Cardiac muscle cell (in vitro differentiated cells and primary cell): ENCODE measurements around the gene SNX2. TPM values are rescaled to one million over a fixed set of nuclear protein-coding genes. Genes with fewer than 3 reads are reported as not detected.

Experiments
- DNase-seq, 2 donors: peaks; one replicate each; pipeline versions ENCODE4 v3.0.0 to v3.0.0-alpha.2; 2010 to 2017; ENCODE audit warnings: low read depth in 1 of 2, low spot score in 1 of 2
- H3K27ac ChIP-seq: fragments of 200-600 bp; sonication (generic); 2 replicates; pipeline ENCODE4 v1.5.1; 2016
- H3K27me3 ChIP-seq: fragments of 200-600 bp; sonication (generic); 2 replicates; pipeline ENCODE4 v1.6.0; 2016; ENCODE audit warnings: control low read depth
- H3K36me3 ChIP-seq: fragments of 200-600 bp; sonication (generic); 2 replicates; pipeline ENCODE4 v1.5.1; 2016; ENCODE audit warnings: control low read depth
- H3K4me1 ChIP-seq: fragments of 200-600 bp; sonication (generic); 2 replicates; pipeline ENCODE4 v1.8.1; 2017; ENCODE audit warnings: low read depth, mild to moderate bottlenecking, mixed run types
- H3K4me3 ChIP-seq: fragments of 200-600 bp; sonication (generic); 2 replicates; pipeline ENCODE4 v1.5.1; 2016; ENCODE audit warnings: mild to moderate bottlenecking
- H3K9me3 ChIP-seq: fragments of 200-600 bp; sonication (generic); 2 replicates; pipeline ENCODE4 v1.5.1; 2017; ENCODE audit warnings: low read depth, mild to moderate bottlenecking, control low read depth
- polyA plus RNA-seq: library from polyadenylated mRNA; unstranded; fragments of >200 nt; fragmentation: Nextera tagmentation; extraction: Ambion mirVana; gene quantifications from 2 replicates; pipeline ENCODE4 v1.2.1, GENCODE V29; 2016
- total RNA-seq: library from RNA; depleted of rRNA; stranded (reverse); fragments of >200 nt; gene quantifications from 2 replicates; pipeline ENCODE4 v1.2.3, GENCODE V29; 2016
- TF ChIP-seq, protein P1 (sequence below): IDR thresholded peaks from 2 replicates; pipeline ENCODE4 v1.5.1; 2012; ENCODE audit warnings: low read depth, mild to moderate bottlenecking, low read length

Gene SNX2
- total and polyA plus RNA-seq, 2 experiments from 2014 or later, result 26.9 to 49.3 TPM

- TF ChIP-seq, protein P1, sequence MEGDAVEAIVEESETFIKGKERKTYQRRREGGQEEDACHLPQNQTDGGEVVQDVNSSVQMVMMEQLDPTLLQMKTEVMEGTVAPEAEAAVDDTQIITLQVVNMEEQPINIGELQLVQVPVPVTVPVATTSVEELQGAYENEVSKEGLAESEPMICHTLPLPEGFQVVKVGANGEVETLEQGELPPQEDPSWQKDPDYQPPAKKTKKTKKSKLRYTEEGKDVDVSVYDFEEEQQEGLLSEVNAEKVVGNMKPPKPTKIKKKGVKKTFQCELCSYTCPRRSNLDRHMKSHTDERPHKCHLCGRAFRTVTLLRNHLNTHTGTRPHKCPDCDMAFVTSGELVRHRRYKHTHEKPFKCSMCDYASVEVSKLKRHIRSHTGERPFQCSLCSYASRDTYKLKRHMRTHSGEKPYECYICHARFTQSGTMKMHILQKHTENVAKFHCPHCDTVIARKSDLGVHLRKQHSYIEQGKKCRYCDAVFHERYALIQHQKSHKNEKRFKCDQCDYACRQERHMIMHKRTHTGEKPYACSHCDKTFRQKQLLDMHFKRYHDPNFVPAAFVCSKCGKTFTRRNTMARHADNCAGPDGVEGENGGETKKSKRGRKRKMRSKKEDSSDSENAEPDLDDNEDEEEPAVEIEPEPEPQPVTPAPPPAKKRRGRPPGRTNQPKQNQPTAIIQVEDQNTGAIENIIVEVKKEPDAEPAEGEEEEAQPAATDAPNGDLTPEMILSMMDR, result no peak
- Histone ChIP-seq H3K4me3 (no peak overlapping the region), H3K27me3 (no peaks in the 10 kb centered on the region), H3K4me1 (peaks cover 14% of the 10 kb centered on the region), H3K36me3 (no peaks in the 10 kb centered on the region), H3K27ac (no peak overlapping the region), H3K9me3 (no peaks in the 10 kb centered on the region)
- DNase-seq, result no peak
Measured at GRCh38 chr5:122773619-122774018, 1.3 kb upstream of the SNX2 start.

GRCh38 chr5:122774519-122774860, 390 bp upstream of the SNX2 start:
- H3K9me3 ChIP-seq, result no peaks in the 10 kb centered on the region
- no peak for DNase-seq
- no peaks in the 10 kb centered on the region for H3K36me3 ChIP-seq
- H3K27ac ChIP-seq, result peak overlapping the region; percentile 28
- peak overlapping the region; percentile 97 for H3K4me3 ChIP-seq
- H3K4me1 ChIP-seq, result peaks cover 14% of the 10 kb centered on the region
- TF ChIP-seq, protein P1, result no peak
- no peaks in the 10 kb centered on the region for H3K27me3 ChIP-seq

GRCh38 chr5:122775550-122776542, 966 bp downstream of the SNX2 start:
- no peaks in the 10 kb centered on the region for H3K27me3 ChIP-seq
- peak overlapping the region; percentile 92 for H3K27ac ChIP-seq
- H3K4me1 ChIP-seq, result peaks cover 14% of the 10 kb centered on the region
- TF ChIP-seq, protein P1, result no peak
- no peaks in the 10 kb centered on the region for H3K9me3 ChIP-seq
- H3K36me3 ChIP-seq, result no peaks in the 10 kb centered on the region
- peak; percentile 21 to 58 for DNase-seq
- peak overlapping the region; percentile 97 for H3K4me3 ChIP-seq

GRCh38 chr5:122778157-122778556, 3.3 kb downstream of the SNX2 start:
- TF ChIP-seq, protein P1, result no peak
- Histone ChIP-seq H3K4me3 (no peak overlapping the region), H3K9me3 (no peaks in the 10 kb centered on the region), H3K4me1 (peaks cover 14% of the 10 kb centered on the region), H3K27ac (no peak overlapping the region), H3K36me3 (no peaks in the 10 kb centered on the region), H3K27me3 (no peaks in the 10 kb centered on the region)
- no peak for DNase-seq

DNA sequence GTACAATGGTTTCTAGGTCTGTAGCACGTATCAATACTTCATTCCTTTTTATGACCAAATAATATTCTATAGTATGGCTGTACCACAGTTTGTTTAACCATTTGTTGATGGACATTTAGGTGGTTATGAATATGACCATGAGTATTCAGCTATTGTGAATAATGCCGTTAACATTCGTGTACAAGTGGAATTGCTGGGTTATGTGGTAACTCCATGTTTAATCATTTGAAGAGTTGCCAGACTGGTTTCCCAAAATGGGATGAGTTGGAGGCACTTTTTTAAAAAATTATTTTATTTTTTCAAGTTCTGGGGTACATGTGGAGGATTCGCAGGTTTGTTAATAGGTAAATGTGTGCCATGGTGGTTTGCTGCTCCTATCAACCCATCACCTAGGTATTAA, 4.6 kb downstream of the SNX2 start:
- peak in 1 of 2 donors; percentile 8 for DNase-seq
- Histone ChIP-seq H3K4me3 (no peak overlapping the region), H3K27me3 (no peaks in the 10 kb centered on the region), H3K36me3 (no peaks in the 10 kb centered on the region), H3K4me1 (peaks cover 14% of the 10 kb centered on the region), H3K27ac (no peak overlapping the region), H3K9me3 (no peaks in the 10 kb centered on the region)
- TF ChIP-seq, protein P1, result no peak
